HG02970 (cell line): ENCODE results near the gene ASIC4.

Source experiments
- ATAC-seq: cut with Tn5 transposase; IDR thresholded peaks from one replicate; pipeline ENCODE4 v1.9.1; 2021; ENCODE audit warnings: mild to moderate bottlenecking, moderate library complexity, moderate number of reproducible peaks; ENCODE audit not compliant: unreplicated experiment, low FRiP score

The ASIC4 gene

GRCh38 chr2:219578811-219579613 lies 64.7 kb downstream of the ASIC4 start:
- no peak for ATAC-seq

GRCh38 chr2:219581346-219581745 lies 67.1 kb downstream of the ASIC4 start:
- no peak for ATAC-seq
